DMS153 treated with DMSO at 0.1 percent for 48 hours (cell line): ENCODE data around the gene ZNF608.

Experiments
- DNase-seq: peaks from one replicate; lab custom pipeline; 2025; ENCODE audit not compliant: unreplicated experiment; lab: John Stamatoyannopoulos, UW

Gene ZNF608

DNA sequence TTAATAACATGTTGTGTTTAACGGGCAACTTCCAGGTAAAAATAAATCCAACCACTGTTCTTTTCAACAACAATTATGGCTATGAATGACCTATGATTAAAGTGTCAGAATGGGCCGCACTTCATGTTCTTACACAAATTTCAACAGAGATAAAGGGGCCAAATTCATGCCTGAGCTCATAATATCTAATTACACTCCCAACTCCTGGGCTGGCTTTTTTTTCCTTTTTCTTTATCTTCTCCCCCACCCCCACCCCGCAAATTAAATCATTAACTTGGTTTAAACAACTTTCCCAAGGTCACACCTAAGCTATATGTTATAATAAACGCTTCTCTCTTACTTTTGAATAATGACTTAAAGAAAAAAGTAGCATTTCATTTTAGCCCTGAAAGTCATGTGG, 25.8 kb downstream of the ZNF608 start:
- no peak for DNase-seq

DNA sequence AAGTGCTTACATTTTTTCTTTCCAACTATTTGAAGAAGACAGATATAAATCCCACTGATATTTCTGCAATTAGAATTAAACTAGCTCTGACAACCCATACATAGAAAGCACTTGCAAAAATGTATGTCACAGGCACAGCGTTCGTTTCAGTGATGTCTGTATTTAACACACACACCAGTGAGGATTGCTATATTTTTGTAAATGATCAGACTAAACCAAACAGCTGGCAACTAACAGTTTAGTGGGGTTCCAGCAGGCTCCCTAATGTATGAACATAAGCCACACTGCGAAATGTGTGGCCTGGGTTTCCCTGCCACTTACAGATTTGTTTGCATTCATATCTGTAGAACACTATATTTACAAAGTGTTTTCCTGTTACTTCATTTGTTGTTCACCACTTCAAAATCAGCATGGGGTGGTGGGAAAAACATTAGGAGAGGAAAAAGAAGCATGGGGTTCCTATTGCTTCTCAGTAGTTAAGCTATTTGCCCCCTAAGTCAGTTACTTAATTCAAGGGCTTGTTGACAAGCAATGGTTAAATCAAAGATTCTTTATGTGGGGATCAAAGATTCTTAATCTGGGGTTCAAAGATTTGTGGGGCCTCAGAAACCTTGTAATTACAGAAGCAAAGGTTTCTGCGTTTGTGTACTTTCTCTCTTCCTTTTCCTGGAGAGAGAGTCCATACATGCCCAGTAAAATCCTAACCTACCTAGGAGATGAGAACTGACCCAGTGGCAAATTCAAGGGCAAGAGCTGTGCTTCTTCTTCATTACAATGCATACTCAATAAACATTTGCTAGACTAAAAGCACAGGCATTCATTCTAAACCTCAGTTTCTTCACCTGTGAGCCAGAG, 27.1 kb downstream of the ZNF608 start:
- DNase-seq, result no peak

DNA sequence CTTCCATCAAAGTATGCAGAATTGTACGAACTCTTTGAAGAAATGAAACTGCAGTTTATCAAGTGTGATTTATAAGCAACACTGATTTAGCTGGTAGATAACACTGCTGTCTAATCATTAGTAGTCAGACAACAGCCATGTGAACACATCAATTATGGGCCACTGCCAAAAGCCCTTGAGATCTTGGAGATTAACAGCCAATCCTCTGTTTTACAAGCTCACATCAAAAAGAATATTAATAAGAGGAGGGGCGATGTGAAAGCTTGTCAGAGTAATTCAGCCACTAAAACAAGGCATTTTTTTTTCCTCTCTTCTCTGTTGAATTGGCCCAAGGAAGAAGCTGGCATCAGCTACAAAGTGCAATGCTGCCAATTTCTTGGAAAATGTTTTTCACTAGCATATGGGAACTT, 28.1 kb downstream of the ZNF608 start:
- DNase-seq, result no peak

DNA sequence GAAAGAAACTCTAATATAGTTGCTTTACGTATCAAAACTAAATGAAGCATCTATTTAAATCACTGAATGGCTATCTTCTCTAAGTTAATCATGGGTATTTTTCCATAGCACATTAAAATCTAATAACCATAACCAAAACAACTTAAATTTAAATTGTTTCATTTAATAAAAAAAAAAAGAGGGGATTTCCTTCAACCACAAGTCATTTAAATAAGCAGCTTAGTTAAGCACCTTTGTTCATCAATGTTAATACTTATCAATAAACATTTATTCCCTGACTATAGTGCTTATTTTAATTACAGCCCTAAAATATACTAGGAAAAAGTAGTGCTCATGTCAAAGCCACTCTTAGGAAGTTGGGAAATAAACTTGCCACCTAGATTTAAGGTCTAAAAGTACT, 30.3 kb downstream of the ZNF608 start:
- DNase-seq, result no peak

DNA sequence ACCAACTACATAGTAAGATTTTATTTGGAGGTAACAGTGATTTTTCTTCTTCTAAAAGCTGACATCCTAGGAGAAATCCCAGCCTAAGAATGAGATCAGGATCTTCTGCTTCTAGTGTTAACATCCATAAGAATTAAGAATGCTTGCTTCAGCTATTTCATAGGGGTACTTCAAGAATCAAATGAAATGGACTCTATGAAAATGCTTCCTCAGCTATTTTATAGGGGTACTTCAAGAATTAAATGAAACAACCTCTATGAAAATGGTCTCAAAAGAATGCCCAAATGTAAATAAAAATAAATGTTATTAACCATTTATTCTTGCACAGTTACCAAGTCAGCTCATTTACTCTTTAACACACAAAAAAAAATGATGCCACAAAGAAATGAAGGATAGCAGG, 31.5 kb downstream of the ZNF608 start:
- no peak for DNase-seq

DNA sequence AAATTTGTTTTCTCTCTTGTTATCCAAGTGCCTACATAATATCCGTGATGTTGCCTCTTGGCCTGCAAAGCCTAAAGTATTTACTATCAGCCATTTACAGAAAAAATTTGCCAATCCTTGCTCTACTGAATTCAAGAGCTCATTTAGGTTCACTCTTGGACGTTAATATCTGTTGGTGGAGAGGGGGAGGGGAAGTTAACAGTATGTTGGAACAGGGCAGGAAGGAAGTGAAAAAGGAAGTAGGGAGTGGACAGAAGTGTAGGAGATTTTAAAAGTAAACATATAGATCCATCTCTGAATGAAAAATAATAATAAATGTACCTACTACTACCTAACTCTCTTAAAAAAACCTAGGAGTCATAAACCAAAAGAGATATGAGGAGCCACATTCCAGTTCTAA, 32.8 kb downstream of the ZNF608 start:
- DNase-seq, result no peak

DNA sequence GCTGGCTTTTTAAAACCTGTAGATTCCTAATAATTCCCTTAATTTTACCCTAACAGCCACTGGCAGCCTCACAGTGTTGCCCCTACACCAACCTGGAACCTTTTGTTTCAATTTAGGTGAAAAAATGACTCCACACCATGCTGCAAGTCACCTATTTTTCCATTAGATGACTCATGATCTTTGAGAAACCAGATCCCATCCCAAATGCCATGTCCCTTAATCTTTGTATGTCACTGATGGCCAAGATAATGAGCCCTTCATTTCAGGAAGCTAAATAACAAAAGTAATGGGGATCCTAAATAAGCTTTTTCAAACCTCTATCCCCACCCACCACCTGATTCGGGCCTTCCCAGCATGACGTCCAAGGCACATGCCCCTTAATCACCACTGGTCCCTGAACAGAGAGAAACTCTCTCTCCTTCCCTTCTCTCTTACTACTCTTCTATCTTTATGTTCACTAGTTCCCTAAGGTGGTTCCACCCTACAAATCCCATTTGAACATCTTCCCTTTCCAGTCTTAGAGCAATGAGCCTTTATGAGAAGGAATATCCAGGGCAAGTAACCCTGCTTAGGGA, 33.6 kb downstream of the ZNF608 start:
- DNase-seq, result no peak

DNA sequence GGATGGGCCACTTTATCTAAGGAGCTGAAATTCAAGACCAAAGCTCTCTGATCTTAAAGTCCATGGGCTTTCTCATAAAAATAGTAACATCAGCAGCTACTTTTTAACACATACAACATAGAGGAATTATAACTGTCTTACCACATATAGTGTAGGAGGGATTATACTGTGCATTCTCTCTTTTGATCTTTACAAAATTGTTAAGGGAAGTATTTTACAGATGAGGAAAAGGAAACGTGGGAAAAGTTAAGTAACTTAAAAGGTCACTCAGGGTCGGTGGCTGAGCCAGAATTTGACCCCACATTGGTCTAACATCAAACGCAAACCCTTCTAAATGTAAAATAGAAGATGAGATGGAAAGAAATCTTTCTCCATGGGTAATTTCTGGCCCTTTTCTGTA, 38.4 kb downstream of the ZNF608 start:
- DNase-seq, result no peak

DNA sequence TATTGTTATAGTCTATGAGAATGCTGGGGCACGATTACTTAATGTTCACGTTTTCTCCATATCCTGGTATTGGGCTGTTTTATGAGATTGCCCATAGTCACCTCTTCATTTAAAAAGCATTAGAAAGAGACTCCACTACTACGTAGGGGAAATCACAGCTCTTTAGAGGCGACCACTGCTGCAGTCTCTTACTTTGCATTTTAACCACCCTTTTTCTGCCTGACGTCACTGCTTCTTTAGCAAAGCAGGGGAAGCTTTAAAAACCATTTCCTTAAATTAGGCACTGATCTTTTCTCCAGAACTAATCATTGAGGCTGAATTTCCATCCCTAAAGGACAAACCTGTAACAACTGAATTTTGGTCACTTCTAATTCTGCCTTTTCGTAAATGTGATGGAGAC, 38.9 kb downstream of the ZNF608 start:
- DNase-seq, result no peak

DNA sequence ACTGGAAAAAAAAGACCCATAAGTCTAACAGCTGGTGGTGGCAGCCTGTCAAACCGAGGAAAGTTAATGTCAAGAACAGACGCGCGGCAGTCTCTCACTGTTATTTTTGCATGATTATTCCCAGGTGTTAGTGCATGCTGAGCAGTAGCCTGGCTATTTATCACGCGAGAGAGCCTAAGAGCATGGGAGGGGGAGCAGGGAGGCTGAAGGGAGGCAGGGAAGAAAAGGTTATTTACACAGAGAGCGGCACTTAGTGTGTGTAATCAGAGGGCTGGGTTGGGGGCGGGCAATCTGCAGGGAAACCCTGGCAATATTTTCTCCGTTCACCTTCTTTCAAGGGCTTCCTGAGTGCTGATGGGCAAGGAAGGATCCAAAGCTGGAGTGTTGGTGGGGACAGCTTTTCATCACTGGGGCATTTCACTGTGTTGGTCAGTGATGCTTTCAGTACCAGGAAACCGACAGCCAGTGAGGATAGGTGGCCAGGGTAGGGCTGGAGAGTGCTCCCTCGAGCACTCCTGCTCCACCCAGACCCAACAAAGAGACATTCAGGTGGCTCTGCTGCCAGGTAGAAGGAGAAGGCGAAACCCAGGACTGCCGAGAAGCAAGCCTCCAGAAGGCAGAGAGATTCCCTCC, 39.6 kb downstream of the ZNF608 start:
- peak; percentile 28 for DNase-seq

DNA sequence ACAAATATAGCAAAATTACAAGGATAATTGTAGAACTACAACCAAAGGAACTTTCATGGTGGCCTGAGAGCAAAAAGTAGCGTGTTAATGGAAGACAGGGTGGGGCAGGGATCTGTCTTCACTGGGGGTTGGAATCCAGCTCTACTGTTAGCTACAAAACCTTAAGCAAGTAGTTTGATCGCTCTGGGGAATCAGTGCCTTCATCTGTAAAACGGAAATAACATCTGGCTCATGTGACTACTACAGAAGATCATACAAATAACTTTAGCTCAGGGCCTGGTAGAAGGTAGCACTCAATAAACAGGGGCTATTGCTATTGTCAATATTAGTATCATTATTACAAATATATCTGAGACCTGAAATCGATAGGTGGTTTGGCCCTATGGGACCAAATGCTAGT, 40.4 kb downstream of the ZNF608 start:
- no peak for DNase-seq

DNA sequence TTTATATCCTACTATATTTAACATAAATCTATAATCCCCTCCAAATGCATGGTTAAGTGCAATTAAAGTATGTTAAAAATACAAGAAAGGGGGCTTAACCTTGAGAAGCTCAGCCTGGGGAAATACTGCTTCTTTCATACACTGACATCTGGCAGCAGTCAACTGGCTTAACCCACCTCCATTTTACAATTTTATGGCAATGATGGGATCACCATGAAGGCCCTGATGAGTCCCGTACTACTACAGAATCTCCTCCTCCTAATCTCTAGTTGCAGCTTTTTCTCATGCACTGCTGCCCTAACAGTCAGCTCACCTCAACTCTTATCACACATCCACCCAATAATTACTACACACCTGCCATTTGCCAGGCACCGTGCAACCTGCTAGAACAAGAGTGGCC, 40.9 kb downstream of the ZNF608 start:
- no peak for DNase-seq

DNA sequence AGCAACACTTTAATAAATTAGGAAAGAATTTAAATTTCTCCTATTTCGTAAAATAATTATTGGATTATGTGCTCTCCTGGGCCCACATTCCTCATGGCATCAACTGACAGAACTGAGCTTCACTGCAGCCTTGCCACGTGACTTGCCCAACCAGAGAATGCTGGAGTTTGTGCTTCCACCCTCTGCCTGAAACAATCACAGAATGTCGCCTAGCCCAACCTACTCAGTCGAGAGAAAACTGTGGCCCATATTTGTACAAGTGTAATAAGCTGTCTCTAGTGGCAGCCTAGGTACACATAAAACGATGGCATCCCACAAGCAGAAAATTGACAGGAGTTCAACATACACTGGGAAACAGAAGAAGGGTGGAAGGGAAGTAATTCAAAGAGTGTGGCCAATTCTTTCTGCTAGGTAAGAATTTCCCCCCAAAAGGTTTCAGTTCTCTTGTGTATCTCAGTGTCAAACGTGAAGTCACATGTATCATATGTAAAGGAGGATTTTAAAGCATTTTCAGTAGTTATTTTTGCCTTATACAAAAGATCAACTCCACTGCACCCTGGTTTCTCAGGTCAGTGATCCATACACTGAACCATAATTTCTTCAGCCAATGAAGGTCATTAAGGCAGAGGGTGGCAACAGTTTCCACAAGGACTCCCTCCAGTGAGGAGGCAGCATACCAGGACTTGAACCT, 41.7 kb downstream of the ZNF608 start:
- DNase-seq, result no peak

DNA sequence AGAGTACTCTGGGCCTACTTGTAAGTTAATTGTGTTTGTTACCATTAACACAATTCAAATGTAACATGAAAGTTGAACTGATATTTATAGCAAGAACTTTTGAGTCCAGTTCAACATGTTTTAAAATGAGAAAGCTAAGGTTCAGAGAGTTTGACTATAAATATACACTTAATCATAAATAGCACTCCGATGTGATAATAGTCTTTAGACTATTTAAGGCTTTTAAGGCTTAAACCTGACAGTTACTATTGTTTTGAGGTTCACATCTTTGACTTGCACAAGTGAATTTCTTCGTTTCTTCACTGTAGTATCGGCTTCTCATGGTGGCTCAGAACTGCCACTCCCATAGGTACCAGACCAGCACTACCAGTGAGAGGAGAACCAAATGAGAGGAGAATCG, 42.4 kb downstream of the ZNF608 start:
- DNase-seq, result no peak

DNA sequence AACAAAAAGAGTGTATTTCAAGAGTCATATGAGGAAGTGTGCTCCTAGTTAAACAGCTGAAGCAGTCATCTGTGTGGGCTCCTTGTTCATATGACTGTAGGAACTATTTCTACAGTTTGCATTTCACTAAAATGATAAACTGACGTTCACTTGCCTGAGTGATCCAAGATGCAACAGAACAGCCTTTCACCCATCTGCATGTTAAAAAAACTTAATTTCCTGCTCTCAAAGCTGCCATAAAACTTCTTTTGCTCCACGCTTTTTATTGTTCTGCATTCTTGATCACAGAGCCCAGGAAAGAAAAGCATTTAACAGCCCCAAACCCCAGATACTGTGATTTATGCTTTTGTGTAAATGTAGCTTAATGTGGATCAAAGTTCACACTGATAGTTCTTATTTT, 43.9 kb downstream of the ZNF608 start:
- no peak for DNase-seq

DNA sequence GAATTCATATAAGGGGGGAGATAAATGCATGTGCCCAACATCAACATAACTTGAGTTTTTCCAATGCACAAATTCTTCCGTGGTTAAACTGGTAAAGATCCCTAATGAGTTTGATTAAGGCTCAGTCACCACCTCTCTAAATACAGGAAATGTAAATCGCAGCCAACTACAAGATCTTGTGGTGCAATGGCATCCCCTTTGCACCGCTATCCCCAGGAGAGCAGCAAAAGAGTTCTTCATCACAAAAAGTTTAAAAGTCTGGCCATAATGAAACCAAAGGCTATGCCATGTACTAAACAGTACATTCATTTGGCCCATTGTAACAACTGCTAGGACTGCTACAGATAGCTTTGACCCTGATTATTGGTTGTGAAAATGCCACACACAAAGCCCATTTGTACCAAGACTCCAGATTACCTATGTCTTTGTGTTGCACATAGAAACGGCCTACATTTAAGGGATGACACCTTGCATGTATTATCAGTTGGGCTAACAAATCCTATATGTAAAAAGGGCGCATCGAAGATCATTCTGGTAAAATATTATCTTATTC, 44.5 kb downstream of the ZNF608 start:
- no peak for DNase-seq

DNA sequence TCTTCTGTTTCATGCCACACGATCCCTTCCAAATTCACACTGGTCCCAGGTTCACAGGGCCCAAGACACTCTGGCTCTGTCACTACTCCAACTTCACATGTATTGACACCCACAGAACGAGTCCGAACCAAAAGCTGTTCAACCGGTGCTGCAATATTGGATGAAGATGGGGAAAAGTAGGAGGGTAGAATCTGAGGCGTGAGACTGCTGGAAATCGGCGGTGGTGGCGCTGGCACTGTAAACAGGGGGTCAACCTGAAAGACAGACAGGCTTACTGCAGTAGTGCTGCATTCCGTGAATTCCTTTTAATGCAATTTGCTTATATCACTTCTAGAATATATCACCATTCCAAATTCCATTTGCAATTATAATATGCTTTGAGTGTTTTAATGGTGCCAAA, 45.4 kb downstream of the ZNF608 start:
- no peak for DNase-seq

DNA sequence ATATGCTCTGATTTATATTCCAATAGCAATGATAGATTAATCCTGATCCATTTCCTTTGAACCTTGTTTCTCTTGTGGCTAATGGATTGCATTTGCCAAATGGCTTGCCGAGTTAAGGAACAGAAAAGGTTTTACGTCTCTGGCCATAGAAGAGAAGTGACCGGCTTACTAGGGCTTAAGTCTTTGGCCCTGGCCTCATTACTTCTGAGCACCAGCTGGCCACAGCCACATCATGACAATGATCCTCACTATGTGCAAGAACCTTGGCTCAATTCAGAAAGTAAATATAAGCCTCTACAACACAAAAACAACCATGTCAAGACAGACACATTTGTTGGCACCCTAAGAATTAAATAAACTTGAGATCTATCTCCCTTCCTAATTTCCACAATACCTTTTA, 46.1 kb downstream of the ZNF608 start:
- DNase-seq, result no peak

DNA sequence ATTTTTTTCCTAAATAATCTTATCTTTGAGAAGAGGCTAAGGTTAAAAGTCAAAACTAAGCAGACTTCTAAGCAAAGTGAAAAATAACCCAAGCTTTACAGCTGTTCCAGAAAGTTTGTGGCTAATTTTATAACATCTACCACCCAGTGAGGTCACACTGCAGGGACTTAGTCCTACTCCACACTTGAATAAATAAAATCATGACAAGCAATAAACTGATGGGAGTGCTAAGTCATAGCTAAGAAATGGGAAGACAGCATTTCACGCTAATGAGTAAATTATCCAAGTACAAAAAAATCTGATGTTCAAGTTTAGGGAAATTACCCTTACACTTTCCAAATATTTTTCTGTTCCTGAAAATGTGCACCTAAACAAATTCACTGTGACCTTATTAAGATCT, 47.7 kb downstream of the ZNF608 start:
- DNase-seq, result no peak

DNA sequence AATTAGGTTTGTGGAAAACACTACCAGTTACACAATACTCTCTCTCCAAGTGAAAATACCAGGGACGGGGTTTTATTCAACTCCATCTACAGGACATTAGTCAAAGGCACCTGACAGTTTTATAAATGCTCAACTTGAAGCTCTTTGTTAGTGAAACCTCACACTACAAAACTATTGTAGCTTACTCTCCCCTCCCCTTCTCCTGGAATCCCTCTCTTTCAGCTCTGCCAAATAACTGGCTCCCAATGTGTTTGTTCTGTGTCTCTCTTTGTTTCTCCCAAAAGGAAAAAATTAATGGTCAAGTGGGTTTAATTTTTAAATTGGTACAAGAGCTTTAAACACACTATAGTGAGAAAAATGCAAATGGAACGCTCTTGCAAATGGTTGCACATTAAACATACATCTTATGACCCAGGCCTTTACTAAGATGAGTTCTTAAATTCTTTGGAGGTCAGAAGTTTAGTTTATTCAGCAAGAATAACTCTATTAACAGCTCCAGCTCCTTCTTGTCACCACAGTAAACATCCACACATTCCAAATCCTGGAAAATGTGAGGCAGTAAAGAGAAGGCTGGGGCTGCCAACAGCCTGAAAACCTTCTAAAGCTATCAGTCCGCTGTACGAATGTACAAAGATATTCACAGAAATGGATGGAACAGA, 48.4 kb downstream of the ZNF608 start:
- DNase-seq, result peak; percentile 12

DNA sequence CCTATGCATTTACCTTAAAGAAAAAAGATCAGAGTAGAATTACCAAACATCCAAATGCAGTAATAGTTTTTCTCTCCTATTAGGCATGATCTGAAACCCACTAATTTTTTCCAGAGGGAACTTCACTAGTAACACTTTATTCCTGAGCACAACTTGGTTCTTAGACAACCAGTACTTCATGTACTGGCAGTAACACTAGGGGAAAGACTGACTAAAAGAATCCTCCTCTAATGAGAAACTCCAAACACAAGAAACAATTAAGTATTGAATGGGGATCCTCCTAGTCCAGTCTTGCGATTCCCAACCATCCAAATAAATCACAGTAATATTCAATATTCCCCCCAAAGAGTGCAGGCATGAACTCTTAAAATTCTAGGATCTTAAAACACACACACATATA, 48.9 kb downstream of the ZNF608 start:
- DNase-seq, result no peak
